H7 (cell line): ENCODE measurements around the gene SCAF4. TPM values are rescaled to one million over a fixed set of nuclear protein-coding genes. Genes with fewer than 3 reads are reported as not detected.
"Not testable (repeated sequence)": the region's sequence is repeated elsewhere in the genome, so short reads cannot be mapped to it uniquely, and the experiment has no call there.

Experiments used
- DNase-seq: peaks from one replicate; pipeline ENCODE4 v3.0.0; 2012
- H3K27me3 ChIP-seq: 2 replicates; pipeline ENCODE4 v1.6.0; 2011; ENCODE audit warnings: mild to moderate bottlenecking, low read length; ENCODE audit not compliant: control insufficient read depth, insufficient read depth
- H3K36me3 ChIP-seq: replicated peaks from 2 replicates; pipeline ENCODE4 v1.5.1; 2011; ENCODE audit warnings: low read length; ENCODE audit not compliant: control insufficient read depth, insufficient read depth
- H3K4me3 ChIP-seq: 2 replicates; pipeline ENCODE4 v1.5.1; 2011; ENCODE audit warnings: low read depth, mild to moderate bottlenecking, control low read depth, low read length, moderate library complexity; ENCODE audit not compliant: insufficient read depth
- total RNA-seq: library from RNA; depleted of rRNA; stranded (reverse); fragments of >200 nt; shearing (Covaris generic); gene quantifications from 2 replicates; pipeline ENCODE4 v1.2.3, GENCODE V29; 2014

Gene SCAF4
- total RNA-seq, 1 experiment from 2014 or later, result 9.5 TPM

- Histone ChIP-seq H3K4me3 (no peak overlapping the region), H3K36me3 (peaks cover 11% of the 10 kb centered on the region), H3K27me3 (no peaks in the 10 kb centered on the region)
- no peak for DNase-seq
These were observed 68.2 kb downstream of the SCAF4 start for GRCh38 chr21:31663584-31664249.

DNA sequence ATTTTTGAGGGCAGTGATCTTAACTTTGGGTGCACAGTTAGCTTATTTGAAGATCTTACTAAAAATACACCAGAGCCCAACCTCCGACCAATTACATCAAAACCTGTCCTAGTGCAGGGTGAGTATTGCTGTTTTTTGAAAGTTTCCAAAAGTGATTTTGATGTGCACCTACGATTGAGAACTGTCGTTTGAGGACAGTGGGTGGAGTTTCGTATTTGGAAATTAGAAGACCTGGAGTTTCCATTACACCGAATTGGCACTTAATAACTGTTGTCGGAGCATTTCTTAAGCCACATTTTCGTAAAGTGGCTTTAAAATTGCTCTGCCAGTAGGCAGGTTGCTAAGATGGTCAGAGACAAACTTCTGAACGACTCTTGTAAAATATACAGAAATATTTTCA, 71.3 kb downstream of the SCAF4 start:
- peak overlapping the region; percentile 94 for H3K4me3 ChIP-seq
- no peak for DNase-seq
- peaks cover 11% of the 10 kb centered on the region for H3K36me3 ChIP-seq
- H3K27me3 ChIP-seq, result no peaks in the 10 kb centered on the region

DNA sequence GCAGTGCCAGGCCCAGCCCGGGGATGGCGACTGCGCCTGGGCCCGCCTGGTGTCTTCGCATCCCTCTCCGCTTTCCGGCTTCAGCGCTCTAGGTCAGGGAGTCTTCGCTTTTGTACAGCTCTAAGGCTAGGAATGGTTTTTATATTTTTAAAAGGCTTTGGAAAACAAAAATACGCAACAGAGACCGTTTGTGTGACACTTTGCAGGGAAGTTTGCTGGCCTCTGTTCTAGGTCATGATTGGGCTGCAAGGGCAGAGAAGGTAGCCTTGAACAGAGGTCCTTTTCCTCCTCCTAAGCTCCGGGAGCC, 71.7 kb downstream of the SCAF4 start:
- DNase-seq, result peak; percentile 53
- peaks cover 11% of the 10 kb centered on the region for H3K36me3 ChIP-seq
- peak overlapping the region; percentile 94 for H3K4me3 ChIP-seq
- no peaks in the 10 kb centered on the region for H3K27me3 ChIP-seq

DNA sequence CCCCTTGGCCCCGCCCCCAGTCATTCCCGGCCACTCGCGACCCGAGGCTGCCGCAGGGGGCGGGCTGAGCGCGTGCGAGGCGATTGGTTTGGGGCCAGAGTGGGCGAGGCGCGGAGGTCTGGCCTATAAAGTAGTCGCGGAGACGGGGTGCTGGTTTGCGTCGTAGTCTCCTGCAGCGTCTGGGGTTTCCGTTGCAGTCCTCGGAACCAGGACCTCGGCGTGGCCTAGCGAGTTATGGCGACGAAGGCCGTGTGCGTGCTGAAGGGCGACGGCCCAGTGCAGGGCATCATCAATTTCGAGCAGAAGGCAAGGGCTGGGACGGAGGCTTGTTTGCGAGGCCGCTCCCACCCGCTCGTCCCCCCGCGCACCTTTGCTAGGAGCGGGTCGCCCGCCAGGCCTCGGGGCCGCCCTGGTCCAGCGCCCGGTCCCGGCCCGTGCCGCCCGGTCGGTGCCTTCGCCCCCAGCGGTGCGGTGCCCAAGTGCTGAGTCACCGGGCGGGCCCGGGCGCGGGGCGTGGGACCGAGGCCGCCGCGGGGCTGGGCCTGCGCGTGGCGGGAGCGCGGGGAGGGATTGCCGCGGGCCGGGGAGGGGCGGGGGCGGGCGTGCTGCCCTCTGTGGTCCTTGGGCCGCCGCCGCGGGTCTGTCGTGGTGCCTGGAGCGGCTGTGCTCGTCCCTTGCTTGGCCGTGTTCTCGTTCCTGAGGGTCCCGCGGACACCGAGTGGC, 72.2 kb downstream of the SCAF4 start, which contains the start of gene SOD1:
Gene SOD1, plus strand, starts transcription at position 158 of the 723 bp plus-strand sequence. Its CDS starts 77 bp downstream, at position 235.
- no peaks in the 10 kb centered on the region for H3K27me3 ChIP-seq
- H3K4me3 ChIP-seq, result peak within 1 kb of the TSS; percentile 94
- DNase-seq, result peak; percentile 98
- peaks cover 11% of the 10 kb centered on the region for H3K36me3 ChIP-seq

DNA sequence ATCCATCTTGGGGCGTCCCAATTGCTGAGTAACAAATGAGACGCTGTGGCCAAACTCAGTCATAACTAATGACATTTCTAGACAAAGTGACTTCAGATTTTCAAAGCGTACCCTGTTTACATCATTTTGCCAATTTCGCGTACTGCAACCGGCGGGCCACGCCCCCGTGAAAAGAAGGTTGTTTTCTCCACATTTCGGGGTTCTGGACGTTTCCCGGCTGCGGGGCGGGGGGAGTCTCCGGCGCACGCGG, 72.7 kb downstream of the SCAF4 start:
- peaks cover 11% of the 10 kb centered on the region for H3K36me3 ChIP-seq
- H3K27me3 ChIP-seq, result no peaks in the 10 kb centered on the region
- no peak for DNase-seq
- H3K4me3 ChIP-seq, result peak overlapping the region; percentile 94

DNA sequence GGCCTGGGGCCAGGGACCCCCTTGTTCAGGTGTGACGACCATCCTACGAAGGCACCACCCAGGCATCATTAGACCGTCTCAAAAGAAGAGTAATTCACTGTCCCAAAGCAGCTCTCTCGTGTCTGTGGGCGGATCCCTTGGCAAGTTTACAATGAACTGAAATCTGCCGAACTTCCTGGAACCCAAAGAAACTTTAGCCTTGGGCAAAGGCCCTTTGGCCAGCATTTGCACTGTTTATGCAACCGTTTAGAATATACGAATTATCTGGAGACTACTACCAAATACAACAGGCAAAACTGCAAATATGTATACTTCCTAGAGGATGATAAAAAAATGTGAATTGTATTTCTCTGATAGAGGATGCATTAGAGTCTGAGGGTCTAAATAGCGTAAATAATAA, 73.9 kb downstream of the SCAF4 start:
- Histone ChIP-seq H3K4me3 (no peak overlapping the region), H3K36me3 (peaks cover 4% of the 10 kb centered on the region), H3K27me3 (no peaks in the 10 kb centered on the region)
- no peak for DNase-seq

- Histone ChIP-seq H3K27me3 (no peaks in the 10 kb centered on the region), H3K4me3 (no peak overlapping the region), H3K36me3 (no peaks in the 10 kb centered on the region)
- DNase-seq, result no peak
These were observed 75.5 kb downstream of the SCAF4 start for GRCh38 chr21:31656199-31657095.

DNA sequence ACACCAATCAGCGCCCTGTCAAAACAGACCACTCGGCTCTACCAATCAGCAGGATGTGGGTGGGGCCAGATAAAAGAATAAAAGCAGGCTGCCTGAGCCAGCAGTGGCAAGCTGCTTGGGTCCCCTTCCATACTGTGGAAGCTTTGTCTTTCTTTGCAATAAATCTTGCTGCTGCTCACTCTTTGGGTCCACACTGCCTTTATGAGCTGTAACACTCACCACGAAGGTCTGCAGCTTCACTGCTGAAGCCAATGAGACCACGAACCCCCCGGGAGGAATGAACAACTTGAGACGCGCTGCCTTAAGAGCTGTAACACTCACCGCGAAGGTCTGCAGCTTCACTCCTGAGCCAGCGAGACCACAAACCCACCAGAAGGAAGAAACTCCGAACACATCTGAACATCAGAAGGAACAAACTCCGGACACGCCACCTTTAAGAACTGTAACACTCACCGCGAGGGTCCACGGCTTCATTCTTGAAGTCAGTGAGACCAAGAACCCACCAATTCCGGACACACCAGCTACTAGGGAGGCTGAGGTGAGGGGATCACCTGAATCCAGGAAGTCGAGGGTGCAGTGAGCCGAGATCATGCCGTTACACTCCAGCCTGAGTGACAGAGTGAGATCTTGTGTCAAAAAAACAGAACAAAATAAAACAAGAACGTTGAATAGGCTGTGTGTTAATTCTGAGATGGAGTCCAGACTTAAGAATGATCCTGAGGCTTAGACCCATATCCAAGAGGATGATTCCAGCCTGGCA, 76.9 kb downstream of the SCAF4 start:
- not testable (repeated sequence) for H3K4me3 ChIP-seq, H3K36me3 ChIP-seq, DNase-seq, H3K27me3 ChIP-seq

- no peak for DNase-seq
These were observed 77.6 kb downstream of the SCAF4 start for GRCh38 chr21:31654340-31654739.

DNA sequence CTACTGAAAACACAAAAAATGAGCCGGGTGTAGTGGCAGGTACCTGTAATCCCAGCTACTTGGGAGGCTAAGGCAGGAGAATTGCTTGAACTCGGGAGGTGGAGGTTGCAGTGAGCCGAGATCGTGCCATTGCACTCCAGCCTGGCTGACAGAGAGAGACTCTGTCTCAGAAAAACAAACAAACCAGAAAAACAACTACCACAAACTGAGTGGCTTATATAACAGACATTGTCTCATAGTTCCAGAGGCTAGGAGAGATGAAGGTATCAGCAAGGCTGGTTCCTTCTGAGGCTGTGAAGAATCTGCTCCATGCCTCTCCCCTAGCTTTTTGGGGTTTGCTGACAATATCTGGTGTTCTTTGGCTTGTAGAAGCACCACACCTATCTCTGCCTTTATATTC, 80.4 kb downstream of the SCAF4 start:
- DNase-seq, H3K36me3 ChIP-seq, H3K27me3 ChIP-seq, H3K4me3 ChIP-seq: not testable (repeated sequence)

More at GRCh38 chr21:31654340-31654739, 77.6 kb downstream of the SCAF4 start:
- Histone ChIP-seq H3K36me3 (no peaks in the 10 kb centered on the region), H3K4me3 (no peak overlapping the region), H3K27me3 (no peaks in the 10 kb centered on the region)

- no peaks in the 10 kb centered on the region for H3K27me3 ChIP-seq
- DNase-seq, result no peak
- H3K4me3 ChIP-seq, result no peak overlapping the region
- H3K36me3 ChIP-seq, result no peaks in the 10 kb centered on the region
These were observed 81.0 kb downstream of the SCAF4 start for GRCh38 chr21:31650930-31651329.

GRCh38 chr21:31647650-31648049, 84.3 kb downstream of the SCAF4 start:
- H3K4me3 ChIP-seq, result no peak overlapping the region
- no peak for DNase-seq
- no peaks in the 10 kb centered on the region for H3K36me3 ChIP-seq
- H3K27me3 ChIP-seq, result no peaks in the 10 kb centered on the region

DNA sequence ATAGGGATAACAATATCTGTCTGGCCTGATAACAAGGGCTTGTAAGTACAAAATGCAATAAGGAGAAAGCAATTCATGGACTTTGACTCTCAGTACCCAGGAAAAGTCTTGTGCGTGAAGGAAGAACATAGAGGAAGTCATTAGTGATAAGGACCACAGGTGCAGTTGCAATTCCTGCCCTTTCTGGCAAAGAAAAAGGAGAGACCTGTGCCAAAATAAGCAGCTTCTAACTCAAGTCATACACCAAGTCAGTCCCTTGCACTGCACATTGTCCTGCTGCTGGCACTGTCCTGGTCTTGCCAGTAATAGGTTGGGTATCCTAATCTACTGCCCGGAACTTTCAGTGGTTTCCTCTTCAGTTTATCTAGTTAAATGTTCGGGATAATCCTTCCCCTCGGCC, 87.3 kb downstream of the SCAF4 start:
- no peak overlapping the region for H3K4me3 ChIP-seq
- no peaks in the 10 kb centered on the region for H3K36me3 ChIP-seq
- no peaks in the 10 kb centered on the region for H3K27me3 ChIP-seq
- DNase-seq, result no peak

GRCh38 chr21:31641416-31641922, 90.4 kb downstream of the SCAF4 start:
- Histone ChIP-seq H3K36me3 (no peaks in the 10 kb centered on the region), H3K4me3 (no peak overlapping the region), H3K27me3 (no peaks in the 10 kb centered on the region)
- no peak for DNase-seq
